ENCODE measurements around the gene ARID3B. TPM values are rescaled to one million over a fixed set of nuclear protein-coding genes. Genes with fewer than 3 reads are reported as not detected.

ARID3B gene
- total RNA-seq, 1 experiment from 2014 or later = 19.0 TPM

- no peaks in the 10 kb centered on the region for H3F3A ChIP-seq (ENCODE audit: low read length, unreplicated experiment)
- intact Hi-C loops (cut with micrococcal nuclease) = loop anchor here (5.0 kb wide), 1 partner anchor 260 kb away; no protein-coding TSS in a partner anchor
- peaks cover 40% of the 10 kb centered on the region for H3K36me3 ChIP-seq (ENCODE audit: low read depth, low read length)
- H3K27ac ChIP-seq (ENCODE audit: low read length) = no peak overlapping the region
- no peaks in the 10 kb centered on the region for H3K9me2 ChIP-seq (replicated peaks; ENCODE audit: low read length)
- H3K9ac ChIP-seq (ENCODE audit: low read length) = no peak overlapping the region
- ATAC-seq (peak; percentile 76), DNase-seq (peak; percentile 66)
- H3K9me3 ChIP-seq (ENCODE audit: low read length) = no peaks in the 10 kb centered on the region
- H4K20me1 ChIP-seq (ENCODE audit: low read length) = no peaks in the 10 kb centered on the region
- no peaks in the 10 kb centered on the region for H3K4me1 ChIP-seq (ENCODE audit: insufficient read depth, low read length)
- POLR2A ChIA-PET (ENCODE audit: unreplicated experiment) = no interaction called here
- no peak overlapping the region for H2AFZ ChIP-seq (ENCODE audit: low read length)
- no peak overlapping the region for H3K4me3 ChIP-seq (ENCODE audit: low read length)
- H3K79me2 ChIP-seq (ENCODE audit: low read length) = no peaks in the 10 kb centered on the region
- H3K27me3 ChIP-seq (ENCODE audit: low read length) = no peaks in the 10 kb centered on the region
- no peak overlapping the region for H3K4me2 ChIP-seq (ENCODE audit: low read length)
- no TSS peak for BruUV-seq (replicated peaks)
- CTCF ChIA-PET = interaction anchor here (0.6 to 1.7 kb wide), 3 partner anchors 25 to 139 kb away, joined by 3 to 7 read pairs (median 5); no protein-coding TSS in a partner anchor
- peak; percentile 91 for TF ChIP-seq CTCF (conservative IDR thresholded peaks at IDR 0.05; ENCODE audit: low read depth, low read length)
- TF ChIP-seq EZH2 (IDR thresholded peaks at IDR 0.05; ENCODE audit: low read length, unreplicated experiment) = no peak
- no peak for TF ChIP-seq EZH2phosphoT487 (IDR thresholded peaks at IDR 0.05; ENCODE audit: borderline replicate concordance, low read length)
Measured at GRCh38 chr15:74631935-74632560, 91.0 kb downstream of the ARID3B start.

- DNase-seq (no peak), ATAC-seq (no peak)
- H2AFZ ChIP-seq (ENCODE audit: low read length) = no peak overlapping the region
- H3K27me3 ChIP-seq (ENCODE audit: low read length) = no peaks in the 10 kb centered on the region
- no peaks in the 10 kb centered on the region for H3K9me3 ChIP-seq (ENCODE audit: low read length)
- no peaks in the 10 kb centered on the region for H3K79me2 ChIP-seq (ENCODE audit: low read length)
- no peaks in the 10 kb centered on the region for H3F3A ChIP-seq (ENCODE audit: low read length, unreplicated experiment)
- H4K20me1 ChIP-seq (ENCODE audit: low read length) = no peaks in the 10 kb centered on the region
- no peak overlapping the region for H3K4me2 ChIP-seq (ENCODE audit: low read length)
- H3K9me2 ChIP-seq (replicated peaks; ENCODE audit: low read length) = no peaks in the 10 kb centered on the region
- POLR2A ChIA-PET (ENCODE audit: unreplicated experiment) = no interaction called here
- TF ChIP-seq EZH2 (IDR thresholded peaks at IDR 0.05; ENCODE audit: low read length, unreplicated experiment) = no peak
- TF ChIP-seq EZH2phosphoT487 (IDR thresholded peaks at IDR 0.05; ENCODE audit: borderline replicate concordance, low read length) = no peak
- TF ChIP-seq CTCF (conservative IDR thresholded peaks at IDR 0.05; ENCODE audit: low read depth, low read length) = no peak
- peaks cover 35% of the 10 kb centered on the region for H3K36me3 ChIP-seq (ENCODE audit: low read depth, low read length)
- CTCF ChIA-PET = interaction anchor here (0.9 to 1.7 kb wide), 2 partner anchors 136 to 138 kb away, joined by 5 to 7 read pairs; no protein-coding TSS in a partner anchor
- no peak overlapping the region for H3K4me3 ChIP-seq (ENCODE audit: low read length)
- no peak overlapping the region for H3K27ac ChIP-seq (ENCODE audit: low read length)
- intact Hi-C loops (cut with micrococcal nuclease) = loop anchor here (5.0 kb wide), 1 partner anchor 260 kb away; no protein-coding TSS in a partner anchor
- BruUV-seq (replicated peaks) = no TSS peak
- no peaks in the 10 kb centered on the region for H3K4me1 ChIP-seq (ENCODE audit: insufficient read depth, low read length)
- no peak overlapping the region for H3K9ac ChIP-seq (ENCODE audit: low read length)
Measured at GRCh38 chr15:74632601-74633000, 91.6 kb downstream of the ARID3B start.

GRCh38 chr15:74633781-74634180, 92.8 kb downstream of the ARID3B start:
- Histone ChIP-seq H2AFZ (ENCODE audit: low read length) (no peak overlapping the region), H3K4me2 (ENCODE audit: low read length) (no peak overlapping the region), H3K9me2 (replicated peaks; ENCODE audit: low read length) (no peaks in the 10 kb centered on the region), H3K27me3 (ENCODE audit: low read length) (no peaks in the 10 kb centered on the region), H3F3A (ENCODE audit: low read length, unreplicated experiment) (no peaks in the 10 kb centered on the region), H3K79me2 (ENCODE audit: low read length) (no peaks in the 10 kb centered on the region), H3K9ac (ENCODE audit: low read length) (no peak overlapping the region), H3K4me3 (ENCODE audit: low read length) (no peak overlapping the region), H4K20me1 (ENCODE audit: low read length) (no peaks in the 10 kb centered on the region), H3K4me1 (ENCODE audit: insufficient read depth, low read length) (no peaks in the 10 kb centered on the region), H3K36me3 (ENCODE audit: low read depth, low read length) (peaks cover 25% of the 10 kb centered on the region), H3K9me3 (ENCODE audit: low read length) (no peaks in the 10 kb centered on the region), H3K27ac (ENCODE audit: low read length) (no peak overlapping the region)
- intact Hi-C loops (cut with micrococcal nuclease) = loop anchor here (5.0 kb wide), 1 partner anchor 261 kb away; no protein-coding TSS in a partner anchor
- ChIA-PET CTCF (interaction anchor here (3.2 kb wide), 1 partner anchor 135 kb away, joined by 13 read pairs; no protein-coding TSS in a partner anchor), POLR2A (ENCODE audit: unreplicated experiment) (interaction anchor here (0.6 kb wide), 1 partner anchor 960 kb away, joined by 3 read pairs; no protein-coding TSS in a partner anchor)
- ATAC-seq (no peak), DNase-seq (no peak)
- no peak for TF ChIP-seq CTCF (conservative IDR thresholded peaks at IDR 0.05; ENCODE audit: low read depth, low read length)
- TF ChIP-seq EZH2phosphoT487 (IDR thresholded peaks at IDR 0.05; ENCODE audit: borderline replicate concordance, low read length) = no peak
- TF ChIP-seq EZH2 (IDR thresholded peaks at IDR 0.05; ENCODE audit: low read length, unreplicated experiment) = no peak
- no TSS peak for BruUV-seq (replicated peaks)
